Panc1 (cell line): ENCODE data around the gene ZFYVE28.

ENCODE experiments used
- CTCF ChIP-seq: fragments of 450-650 bp; IDR thresholded peaks from 2 replicates; pipeline ENCODE4 v1.5.1; 2017; ENCODE audit warnings: mild to moderate bottlenecking
- POLR2AphosphoS5 ChIP-seq: IDR thresholded peaks from 2 replicates; pipeline ENCODE4 v1.6.1; 2012; ENCODE audit warnings: mild to moderate bottlenecking, low read depth, low read length, moderate library complexity

- TF ChIP-seq CTCF (no peak), POLR2AphosphoS5 (no peak)
Measured at GRCh38 chr4:2335729-2336101, 82.7 kb downstream of the ZFYVE28 start.
